Left lobe of liver (tissue), 2 donors: ENCODE data around the gene ARHGAP12. TPM values are rescaled to one million over a fixed set of nuclear protein-coding genes. Genes with fewer than 3 reads are reported as not detected.

Source experiments
- ATAC-seq: fragments of 200-7000 bp; cut with Tn5 transposase; one replicate; pipeline ENCODE4 v1.9.1; 2020; ENCODE audit warnings: mild to moderate bottlenecking, moderate library complexity
- DNase-seq: peaks from one replicate; pipeline ENCODE4 v3.0.0-alpha.2; 2020; ENCODE audit warnings: low spot score
- total RNA-seq: library from RNA; stranded (reverse); gene quantifications from one replicate; pipeline ENCODE4 v1.2.1, GENCODE V29; 2021
- donor health status: DM: no; HTN: no; CAD: no; lungs with moderate emphysema.
- donor health status: DM: no; HTN: yes; CAD: no.

Gene ARHGAP12
- total RNA-seq, 1 donor from 2014 or later: 11.3 TPM

DNA sequence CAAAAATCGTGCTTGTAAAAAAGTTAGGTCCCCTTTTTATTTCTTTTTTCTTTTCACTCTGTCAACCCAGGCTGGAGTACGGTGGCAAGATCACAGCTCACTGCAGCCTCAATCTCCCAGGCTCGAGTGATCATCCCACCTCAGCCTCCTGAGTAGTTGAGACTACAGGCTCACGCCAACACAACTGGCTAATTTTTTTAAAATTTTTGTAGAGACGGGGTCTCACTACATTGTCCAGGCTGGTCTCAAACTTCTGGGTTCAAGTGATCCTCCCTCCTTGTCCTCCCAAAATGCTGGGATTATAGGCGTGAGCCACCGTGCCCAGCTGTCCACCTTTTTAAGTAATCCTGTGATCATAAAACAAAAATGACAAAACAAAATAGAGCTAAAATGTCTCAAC, 19.4 kb upstream of the ARHGAP12 start:
- peak; percentile 16 for ATAC-seq
- no peak for DNase-seq

DNA sequence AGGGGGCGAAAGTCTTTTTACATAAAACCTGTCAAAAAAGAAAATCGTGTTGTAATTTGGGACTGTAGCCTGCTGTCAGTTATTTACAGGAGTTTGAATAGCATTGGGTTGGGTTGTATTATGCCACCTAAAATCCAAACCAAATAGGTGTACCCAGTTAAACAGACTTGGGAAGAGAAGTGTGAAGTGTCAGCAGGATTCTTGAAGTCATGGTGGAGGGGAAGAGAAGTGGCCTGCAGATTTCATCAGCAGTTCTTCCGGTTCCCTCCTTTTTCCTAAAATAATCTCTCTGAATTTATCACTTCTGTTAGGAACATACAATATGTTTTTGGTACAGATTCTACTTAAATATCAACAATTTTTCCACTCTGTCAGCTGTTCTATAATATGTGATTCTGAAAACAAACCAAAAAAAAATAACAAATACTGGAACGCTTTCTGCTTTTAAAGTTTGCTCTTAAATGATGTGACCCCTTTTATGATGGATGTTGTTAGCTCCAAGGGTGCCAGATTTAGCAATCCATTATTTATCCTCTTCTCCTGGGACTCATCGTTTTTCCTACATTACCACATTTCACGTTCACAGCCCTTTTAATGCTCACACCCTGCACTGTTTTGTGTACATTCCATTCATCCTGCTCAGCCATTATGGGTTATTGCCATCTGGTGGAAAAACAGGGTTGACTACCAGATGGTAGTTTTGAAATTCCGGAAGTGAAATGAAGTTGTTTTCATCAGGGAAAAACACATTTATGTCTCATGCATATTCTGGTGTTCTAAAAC, 18.7 kb upstream of the ARHGAP12 start:
- ATAC-seq: peak; percentile 92
- DNase-seq: no peak

GRCh38 chr10:31945392-31945791, 16.8 kb upstream of the ARHGAP12 start:
- no peak for DNase-seq

DNA sequence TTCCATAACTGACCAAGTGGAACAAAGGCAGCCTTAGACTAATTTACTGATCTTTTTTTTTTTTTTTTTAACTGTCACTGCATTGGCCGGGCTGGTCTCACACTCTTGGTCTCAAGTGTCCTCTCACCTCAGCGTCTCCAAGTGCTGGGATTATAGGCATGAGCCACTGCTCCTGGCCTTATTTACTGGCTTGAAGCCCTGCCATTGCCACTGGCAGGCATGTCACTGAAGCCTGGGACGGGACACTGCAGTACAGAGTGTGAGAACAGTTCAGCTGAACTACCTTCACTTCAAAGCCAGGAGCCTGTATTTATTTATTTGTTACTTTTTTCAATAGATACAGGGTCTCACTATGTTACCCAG, 15.4 kb upstream of the ARHGAP12 start:
- no peak for DNase-seq
- ATAC-seq: no peak

More at GRCh38 chr10:31945392-31945791, 16.8 kb upstream of the ARHGAP12 start:
- no peak for ATAC-seq

DNA sequence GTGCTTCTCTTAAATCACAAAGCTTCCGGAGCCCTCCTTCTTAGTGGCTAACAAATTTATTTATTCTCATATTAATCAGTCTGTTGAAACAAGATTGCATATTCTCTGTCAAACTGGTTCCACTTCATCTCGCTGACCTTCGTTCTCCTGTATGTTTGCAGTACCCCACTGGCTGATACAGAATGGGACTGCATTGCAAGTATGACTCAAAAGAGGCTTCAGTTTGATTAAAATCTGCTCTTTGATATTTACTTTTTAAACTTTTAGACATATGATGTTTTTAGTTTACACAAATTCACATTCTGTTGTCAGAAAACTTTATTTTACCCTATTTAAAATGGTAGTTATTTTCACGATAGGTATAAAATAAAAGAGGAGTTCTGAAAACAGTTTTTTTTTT, 14.3 kb upstream of the ARHGAP12 start:
- ATAC-seq (peak; percentile 80), DNase-seq (no peak)

- DNase-seq (no peak), ATAC-seq (no peak)
These were observed 13.8 kb upstream of the ARHGAP12 start for GRCh38 chr10:31942435-31942834.

DNA sequence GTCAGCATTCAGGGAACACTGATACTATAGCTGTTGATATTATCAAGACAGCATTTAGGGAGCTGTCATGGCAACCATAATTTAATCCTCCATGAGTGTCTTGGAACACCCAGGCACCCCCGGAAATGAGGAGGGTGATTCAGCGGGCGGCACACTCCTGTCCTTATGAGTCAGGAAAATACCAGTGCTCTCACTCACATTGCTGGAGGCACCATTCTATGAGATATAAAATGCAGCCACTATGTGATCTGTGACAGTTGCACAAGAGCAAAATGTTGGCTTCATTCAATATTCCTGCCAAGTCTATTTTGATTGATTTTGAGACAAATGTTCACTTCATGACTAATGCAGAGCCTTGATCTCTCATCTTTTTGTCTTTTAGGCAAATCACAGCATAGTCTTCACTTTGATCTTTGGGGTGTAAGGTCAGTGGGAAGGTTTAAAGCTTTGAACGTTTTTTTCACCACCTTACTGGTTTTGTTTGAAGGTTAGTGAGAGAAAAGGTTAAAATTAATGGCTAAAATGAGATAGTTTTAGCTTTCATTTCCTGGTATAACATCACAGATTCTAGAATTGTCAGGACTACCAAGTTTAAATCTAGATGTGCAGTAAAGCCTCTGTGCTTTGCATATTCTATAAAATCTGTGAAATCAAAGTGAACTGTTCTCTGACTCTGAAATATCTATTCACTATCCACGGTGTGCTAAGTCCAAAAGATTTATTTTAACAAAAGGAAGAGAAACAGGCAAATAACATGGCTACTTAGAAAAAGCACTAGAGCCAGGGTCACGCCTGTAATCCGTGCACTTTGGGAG, 12.4 kb upstream of the ARHGAP12 start:
- ATAC-seq: peak; percentile 61
- no peak for DNase-seq

DNA sequence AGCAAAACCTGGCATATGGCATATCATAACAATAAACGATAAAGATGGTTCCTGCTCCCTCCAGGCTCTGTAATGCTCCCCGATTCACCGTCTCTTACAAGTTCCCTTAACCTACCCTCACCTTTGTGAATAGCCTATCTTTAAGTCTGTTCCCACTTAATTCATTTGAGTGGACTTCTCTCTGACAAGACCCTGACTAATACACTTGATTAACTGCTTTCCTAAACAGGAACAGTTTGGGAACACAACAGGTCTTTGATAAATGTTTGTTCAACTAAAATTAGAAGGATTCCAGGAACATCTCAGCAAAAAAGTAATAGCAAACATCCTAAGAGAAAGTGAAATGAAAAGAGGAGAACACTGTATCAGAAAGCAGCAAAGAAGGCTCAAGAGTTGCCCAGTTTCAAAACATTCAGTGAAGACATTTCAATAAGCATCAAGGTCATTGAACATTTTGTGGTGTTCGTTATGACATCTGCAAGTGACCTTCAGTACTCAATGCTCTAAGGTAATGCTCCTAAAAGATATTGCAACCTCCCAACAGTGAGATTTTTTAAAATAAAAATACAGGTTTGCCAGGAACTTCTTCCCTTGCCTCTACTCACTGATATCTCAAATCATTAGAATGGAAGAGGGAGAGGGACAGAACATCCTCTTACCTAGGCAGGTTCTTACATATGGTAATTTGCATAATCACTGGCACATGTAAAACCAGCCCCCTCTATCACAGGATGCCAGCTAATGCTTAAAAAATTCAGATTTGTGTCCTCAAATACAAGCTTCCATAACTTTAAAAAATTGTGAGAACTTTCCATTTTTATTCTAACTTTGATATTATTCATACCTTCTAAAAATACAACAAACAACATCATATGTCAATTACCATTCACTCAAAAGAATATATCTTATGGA, 11.4 kb upstream of the ARHGAP12 start:
- ATAC-seq: no peak
- no peak for DNase-seq

DNA sequence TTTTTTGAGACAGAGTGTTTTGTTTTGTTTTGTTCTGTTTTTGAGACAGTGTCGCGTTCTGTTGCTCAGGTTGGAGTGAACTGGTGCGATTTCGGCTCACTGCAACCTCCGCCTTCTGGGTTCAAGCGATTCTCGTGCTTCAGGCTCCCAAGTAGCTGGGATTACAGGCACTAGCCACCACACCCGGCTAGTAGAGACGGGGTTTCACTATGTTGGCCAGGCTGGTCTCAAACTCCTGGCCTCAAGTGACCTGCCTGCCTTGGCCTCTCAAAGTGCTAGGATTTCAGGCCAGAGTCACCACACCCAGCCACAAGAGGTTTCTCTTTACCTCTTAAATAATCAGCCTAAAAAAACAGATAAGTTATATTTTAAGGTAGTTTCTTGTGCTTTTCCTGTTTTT, 8.7 kb upstream of the ARHGAP12 start:
- no peak for ATAC-seq
- no peak for DNase-seq

- no peak for ATAC-seq
- no peak for DNase-seq
These were observed 8.3 kb upstream of the ARHGAP12 start for GRCh38 chr10:31936933-31937332.

GRCh38 chr10:31936086-31936485, 7.5 kb upstream of the ARHGAP12 start:
- ATAC-seq: no peak
- DNase-seq: no peak

DNA sequence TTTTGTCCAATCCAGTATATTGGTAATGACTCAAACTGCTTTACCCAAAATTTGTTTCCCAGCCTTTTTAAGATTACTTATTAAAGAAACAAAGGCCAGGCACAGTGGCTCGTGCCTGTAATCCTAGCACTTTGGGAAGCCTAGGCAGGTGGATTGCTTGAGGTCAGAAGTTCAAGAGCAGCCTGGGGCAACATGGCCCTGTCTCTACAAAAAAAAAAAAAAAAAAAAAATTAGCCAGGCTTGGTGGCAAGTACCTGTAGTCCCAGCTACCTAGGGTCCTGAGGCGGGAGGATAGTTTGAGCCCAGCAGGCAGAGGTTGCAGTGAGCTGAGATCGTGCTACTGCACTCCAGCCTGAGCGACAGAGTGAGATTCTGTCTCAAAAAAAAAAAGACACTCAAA, 7.0 kb upstream of the ARHGAP12 start:
- ATAC-seq (no peak), DNase-seq (no peak)

DNA sequence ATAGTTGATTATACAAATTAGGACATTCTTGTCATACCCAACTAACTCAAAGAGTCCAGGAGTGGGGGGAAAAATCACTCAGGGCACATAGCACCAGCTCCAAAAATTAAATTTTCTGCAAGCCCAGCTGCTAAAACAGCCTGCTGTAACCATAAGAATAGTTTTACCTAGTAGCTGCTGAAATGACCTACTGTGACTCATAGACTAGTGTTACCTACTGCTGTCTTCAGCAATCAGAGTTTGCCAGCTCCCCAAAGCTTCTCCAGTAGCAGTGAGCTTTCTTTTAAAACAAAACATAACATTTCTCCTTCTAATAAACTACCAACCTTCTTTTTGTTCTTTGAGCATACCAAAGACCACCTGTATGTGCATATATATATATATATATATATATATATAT, 4.2 kb upstream of the ARHGAP12 start:
- no peak for DNase-seq
- no peak for ATAC-seq

DNA sequence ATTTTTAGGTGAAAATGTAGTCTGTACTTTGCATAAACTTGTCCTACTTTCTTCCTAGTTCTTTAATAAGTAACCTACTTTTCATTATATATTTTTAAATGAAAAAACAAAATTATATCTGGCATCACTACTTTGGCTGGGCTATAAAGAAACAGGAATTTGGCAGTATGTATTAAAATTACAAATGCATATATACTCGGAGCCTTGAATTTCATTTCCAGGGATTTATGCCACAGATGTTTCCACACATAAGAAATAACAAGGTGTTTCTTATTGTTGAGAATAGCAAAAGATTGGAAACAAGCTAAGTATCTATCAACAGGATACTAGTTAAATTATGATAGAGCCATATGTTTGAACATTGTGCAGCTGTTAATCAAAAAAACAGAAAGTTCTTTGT, 2.2 kb upstream of the ARHGAP12 start:
- DNase-seq (no peak), ATAC-seq (no peak)

DNA sequence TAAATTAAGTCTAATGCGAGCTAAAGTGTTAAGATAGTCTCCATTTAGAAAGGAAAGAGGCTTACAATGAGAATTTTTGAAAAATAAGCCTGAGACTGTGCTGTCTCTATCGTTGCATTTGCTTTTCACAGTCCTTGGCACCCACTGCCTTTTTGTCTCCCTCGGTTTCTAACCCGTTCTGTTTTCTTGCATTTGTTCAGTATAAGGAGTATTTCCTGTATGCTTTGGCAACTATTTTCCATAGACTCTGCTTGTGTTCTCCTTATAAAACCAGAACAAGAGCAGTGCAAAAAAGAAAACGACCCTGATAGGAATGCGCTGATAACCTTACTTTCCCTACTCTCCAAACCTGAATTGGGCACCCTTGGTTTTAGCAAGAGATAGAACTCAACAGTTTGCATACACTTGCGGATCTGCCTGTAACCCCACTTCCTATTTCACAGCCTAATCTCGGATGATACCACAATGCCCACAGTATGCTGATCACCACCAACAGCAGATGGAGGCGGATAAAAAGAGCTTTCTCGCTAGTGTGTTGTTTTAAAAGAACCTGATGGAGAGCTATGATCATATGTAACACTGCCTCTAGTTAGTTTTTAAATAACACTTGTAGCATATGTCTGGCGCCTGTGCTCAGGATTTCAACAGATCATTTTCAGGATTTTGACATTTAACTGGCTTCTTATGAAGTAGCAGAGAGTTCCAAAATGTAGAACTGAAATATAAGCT, 1.6 kb upstream of the ARHGAP12 start:
- ATAC-seq: no peak
- no peak for DNase-seq

DNA sequence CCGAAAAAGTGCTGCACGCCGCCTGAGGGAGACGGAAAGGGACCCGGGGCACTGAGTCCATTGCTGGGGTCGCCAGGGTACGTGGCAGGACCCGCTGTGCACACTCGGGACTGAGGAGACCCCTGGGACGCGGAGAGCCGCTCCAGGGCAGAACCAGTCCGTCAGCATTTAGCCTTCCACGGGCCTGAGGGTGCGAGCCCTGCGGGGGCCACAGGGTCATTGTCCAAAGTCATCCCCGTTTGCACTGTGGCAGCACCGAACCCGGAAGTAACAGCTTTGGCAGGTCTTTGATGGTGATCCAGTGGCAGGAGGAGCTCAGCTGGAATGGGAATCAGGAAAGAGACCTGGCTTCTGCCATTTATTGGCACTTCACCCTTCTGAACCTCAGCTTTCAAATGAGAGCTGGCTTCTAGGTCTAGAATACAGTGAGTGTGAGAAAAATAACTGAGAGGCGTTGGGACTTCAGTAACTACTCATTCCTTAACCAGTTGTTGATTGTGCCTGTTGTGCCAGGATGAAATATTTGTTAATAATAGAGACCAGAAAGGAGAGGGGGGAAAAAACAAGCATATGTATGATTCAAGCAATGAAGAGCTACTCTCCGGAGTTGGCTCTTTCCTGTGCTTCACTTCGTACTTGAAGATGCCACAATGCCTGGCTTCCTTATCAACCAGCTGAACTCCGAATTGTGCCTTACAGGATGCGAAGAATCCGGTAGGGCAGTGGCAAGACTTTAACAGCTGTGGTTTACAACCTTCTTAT, 811 bp upstream of the ARHGAP12 start:
- DNase-seq: peak; percentile 89
- ATAC-seq: peak; percentile 79

- ATAC-seq: peak; percentile 50
- peak; percentile 64 for DNase-seq
These were observed 615 bp downstream of the ARHGAP12 start for GRCh38 chr10:31927884-31928548.

- DNase-seq: no peak
- ATAC-seq: no peak
These were observed 1.1 kb downstream of the ARHGAP12 start for GRCh38 chr10:31927565-31927883.

DNA sequence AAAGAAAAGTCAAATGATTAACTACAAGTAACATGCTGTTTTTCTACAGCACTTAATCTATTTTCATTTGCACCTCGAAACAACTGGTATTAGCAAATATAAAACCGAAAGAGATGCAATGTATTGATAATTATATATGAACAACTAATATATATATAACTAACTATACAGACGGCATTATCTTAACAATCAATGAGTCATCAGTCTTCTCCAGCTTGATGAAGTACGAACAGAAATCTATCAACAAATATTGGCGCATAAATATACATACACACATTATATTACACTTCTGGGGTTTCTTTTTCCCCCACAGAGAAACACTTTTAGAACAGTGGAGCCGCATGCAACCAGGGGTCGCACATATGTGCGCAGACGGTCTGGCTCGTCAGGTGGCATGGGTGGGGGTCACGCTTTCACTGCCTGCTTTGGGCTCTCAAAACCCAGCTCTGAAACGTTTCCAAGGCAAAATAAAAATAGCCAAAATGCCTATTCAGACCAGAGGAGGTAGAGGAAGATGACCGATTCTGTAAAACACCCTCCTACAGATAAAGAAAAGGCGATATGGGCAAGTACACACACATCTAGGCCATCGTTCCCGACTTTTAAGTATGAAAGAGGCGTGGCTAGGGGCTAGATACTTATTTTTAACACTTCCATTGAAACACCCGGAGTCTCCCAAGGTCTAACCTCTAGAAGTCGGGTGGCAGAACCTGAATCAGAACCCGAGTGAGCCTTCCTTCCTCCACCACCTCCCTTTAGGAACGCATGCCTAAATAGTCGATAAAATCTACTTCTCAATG, 1.7 kb downstream of the ARHGAP12 start:
- no peak for ATAC-seq
- DNase-seq: no peak
